PC-9 (cell line): ENCODE results near the gene CHAD. TPM values are rescaled to one million over a fixed set of nuclear protein-coding genes. Genes with fewer than 3 reads are reported as not detected.
A peak's percentile ranks its signal among the peaks of the same experiment; 100 is the strongest.

Experiments
- BruUV-seq: library from RNA; stranded (reverse); fragments of 400-500 nt; replicated peaks from 2 replicates; lab custom pipeline; 2021; lab: Mats Ljungman, UMichigan
- CTCF ChIA-PET: fragments of 300-600 bp; sonication (Branson Sonifier 250); formaldehyde crosslinking; loops from one replicate; lab custom pipeline; 2022; ENCODE audit warnings: antibody characterized with exemption; lab: Charles Lee
- POLR2A ChIA-PET: fragments of 300-600 bp; sonication (Branson Sonifier 250); formaldehyde crosslinking; loops from one replicate; lab custom pipeline; 2022; ENCODE audit warnings: antibody characterized with exemption; ENCODE audit not compliant: unreplicated experiment; lab: Charles Lee
- DNase-seq, 2 experiments: peaks; one replicate each; pipeline versions ENCODE4 v3.0.0 to v3.0.0-alpha.2; 2015 to 2022; ENCODE audit warnings: mixed read lengths in 1 of 2
- H2AFZ ChIP-seq: fragments of 200-600 bp; sonication (generic); 2 replicates; pipeline ENCODE4 v1.8.1; 2017; ENCODE audit warnings: antibody characterized with exemption
- H3F3A ChIP-seq: fragments of 200-600 bp; sonication (generic); 2 replicates; pipeline ENCODE4 v1.8.1; 2017; ENCODE audit warnings: antibody characterized with exemption, mild to moderate bottlenecking, low read depth; ENCODE audit not compliant: insufficient read depth
- H3K27ac ChIP-seq: fragments of 200-600 bp; sonication (generic); 2 replicates; pipeline ENCODE4 v1.6.1; 2016; ENCODE audit warnings: mixed run types
- H3K27me3 ChIP-seq: fragments of 200-600 bp; sonication (generic); 2 replicates; pipeline ENCODE4 v1.6.1; 2016; ENCODE audit warnings: low read depth, mixed run types; ENCODE audit not compliant: insufficient read depth
- H3K36me3 ChIP-seq: fragments of 200-600 bp; sonication (generic); 2 replicates; pipeline ENCODE4 v1.6.1; 2016; ENCODE audit warnings: low read depth, mixed run types
- H3K4me1 ChIP-seq: fragments of 200-600 bp; sonication (generic); replicated peaks from 2 replicates; pipeline ENCODE4 v1.6.1; 2016; ENCODE audit warnings: mixed run types; ENCODE audit not compliant: insufficient read depth
- H3K4me2 ChIP-seq: fragments of 200-600 bp; sonication (generic); 2 replicates; pipeline ENCODE4 v1.6.1; 2017; ENCODE audit warnings: mixed run types
- H3K4me3 ChIP-seq: fragments of 200-600 bp; sonication (generic); 2 replicates; pipeline ENCODE4 v1.6.1; 2016; ENCODE audit warnings: mixed run types
- H3K79me2 ChIP-seq: fragments of 200-600 bp; sonication (generic); 2 replicates; pipeline ENCODE4 v1.6.1; 2017; ENCODE audit warnings: low read depth, mixed run types
- H3K9me2 ChIP-seq: fragments of 200-600 bp; sonication (generic); 2 replicates; pipeline ENCODE4 v1.8.1; 2017; ENCODE audit warnings: mild to moderate bottlenecking; ENCODE audit not compliant: insufficient read depth
- H3K9me3 ChIP-seq: fragments of 200-600 bp; sonication (generic); 2 replicates; pipeline ENCODE4 v1.8.1; 2016; ENCODE audit warnings: low read depth; ENCODE audit not compliant: insufficient read depth
- H4K20me1 ChIP-seq: fragments of 200-600 bp; sonication (generic); 2 replicates; pipeline ENCODE4 v1.8.1; 2017; ENCODE audit not compliant: insufficient read depth
- CTCF ChIP-seq: fragments of 200-600 bp; sonication (generic); conservative IDR thresholded peaks from 2 replicates; pipeline ENCODE4 v1.6.1; 2017; ENCODE audit warnings: mixed run types, antibody characterized with exemption, mild to moderate bottlenecking, moderate library complexity
- EZH2 ChIP-seq: fragments of 200-600 bp; sonication (generic); IDR thresholded peaks from 2 replicates; pipeline ENCODE4 v1.8.0; 2017; ENCODE audit warnings: antibody characterized with exemption, low read depth
- intact Hi-C: fragments of 100-400 bp; cut with micrococcal nuclease; formaldehyde crosslinking; loops from one replicate; pipeline ENCODE4 v1.10.0; 2022; ENCODE audit not compliant: unreplicated experiment
- total RNA-seq: library from RNA; stranded (reverse); gene quantifications from 2 replicates; pipeline ENCODE4 v1.2.3, GENCODE V29; 2021

CHAD gene
- total RNA-seq, 1 experiment from 2014 or later = not detected

- H3K27ac ChIP-seq = peak overlapping the region; percentile 41
- H3K36me3 ChIP-seq = 0 out of 2 replicates have a peak, but pooled peaks cover 5% of the 10 kb centered on the region
- ChIA-PET CTCF (interaction anchor here (0.6 to 1.8 kb wide), 8 partner anchors 8 to 457 kb away, joined by 3 to 6 read pairs (median 3); partner anchors contain the start of gene LRRC59), POLR2A (interaction anchor here (0.6 kb wide), 1 partner anchor 148 kb away, joined by 11 read pairs; no protein-coding TSS in a partner anchor)
- H3F3A ChIP-seq = peaks cover 51% of the 10 kb centered on the region
- peak; percentile 71 to 82 for DNase-seq
- H3K9me3 ChIP-seq = no peaks in the 10 kb centered on the region
- peaks cover 16% of the 10 kb centered on the region for H3K79me2 ChIP-seq
- peak; percentile 58 for TF ChIP-seq CTCF
- no peak for TF ChIP-seq EZH2
- H3K9me2 ChIP-seq = no peaks in the 10 kb centered on the region
- peak overlapping the region; percentile 79 for H3K4me2 ChIP-seq
- H4K20me1 ChIP-seq = no peaks in the 10 kb centered on the region; the same call in 1 of the 2 replicates
- intact Hi-C loops = loop anchor here (1.0 to 10.0 kb wide), 5 partner anchors 88 to 385 kb away; partner anchors contain the start of genes PDK2 and TMEM92
- peak overlapping the region; percentile 86 for H3K4me3 ChIP-seq
- H3K27me3 ChIP-seq = no peaks in the 10 kb centered on the region
- BruUV-seq = no TSS peak
- H2AFZ ChIP-seq = peak overlapping the region; percentile 83
- peaks cover 32% of the 10 kb centered on the region for H3K4me1 ChIP-seq
Measured at GRCh38 chr17:50479522-50480141, 11.0 kb upstream of the CHAD start.

GRCh38 chr17:50478391-50479381 is 10.0 kb upstream of the CHAD start, which contains the start of gene RSAD1:
TSS of gene RSAD1 (plus strand) at chr17:50478860. CDS start at chr17:50478885, 25 bp downstream.
- Histone ChIP-seq H2AFZ (peak within 1 kb of the TSS; percentile 83), H3K27me3 (no peaks in the 10 kb centered on the region), H3K79me2 (peaks cover 16% of the 10 kb centered on the region), H3K27ac (peak within 1 kb of the TSS; percentile 54), H3K4me3 (peak within 1 kb of the TSS; percentile 86), H4K20me1 (no peaks in the 10 kb centered on the region; the same call in 1 of the 2 replicates), H3K9me3 (no peaks in the 10 kb centered on the region), H3K9me2 (no peaks in the 10 kb centered on the region), H3F3A (peaks cover 57% of the 10 kb centered on the region), H3K4me2 (peak within 1 kb of the TSS; percentile 79), H3K4me1 (peaks cover 32% of the 10 kb centered on the region), H3K36me3 (0 out of 2 replicates have a peak, but pooled peaks cover 2% of the 10 kb centered on the region)
- TSS peak; percentile 10 for BruUV-seq
- TF ChIP-seq EZH2 = no peak
- TF ChIP-seq CTCF = peak; percentile 83
- ChIA-PET POLR2A (interaction anchor here (0.6 kb wide), 2 partner anchors 149 to 163 kb away, joined by 3 to 11 read pairs; no protein-coding TSS in a partner anchor), CTCF (interaction anchor here (0.5 to 1.8 kb wide), 14 partner anchors 9 to 458 kb away, joined by 3 to 17 read pairs (median 4); partner anchors contain the start of gene LRRC59)
- intact Hi-C loops = loop anchor here (1.0 to 10.0 kb wide), 8 partner anchors 54 to 384 kb away; partner anchors contain the start of genes LRRC59, PDK2 and TMEM92
- peak; percentile 81 to 93 for DNase-seq
